Measurements from ENCODE around the gene ABLIM2.

GRCh38 chr4:8104491-8105305 is 53.9 kb downstream of the ABLIM2 start:
- TF ChIP-seq CTCF (IDR thresholded peaks at IDR 0.05; ENCODE audit: insufficient read depth, low read length, poor library complexity, severe bottlenecking) (no peak), EZH2phosphoT487 (conservative IDR thresholded peaks at IDR 0.05; ENCODE audit: low read length) (no peak)
